Measurements from ENCODE around the gene PLXND1.

- TF ChIP-seq CTCF (IDR thresholded peaks at IDR 0.05; ENCODE audit: low read depth, low read length) (no peak), POLR2A (IDR thresholded peaks at IDR 0.05; ENCODE audit: extremely low read depth, insufficient read length) (no peak), MYC (IDR thresholded peaks at IDR 0.05; ENCODE audit: low read depth, low read length) (no peak), MAX (IDR thresholded peaks at IDR 0.05; ENCODE audit: low read depth, low read length) (no peak)
Measured at GRCh38 chr3:129622933-129623332, 16.5 kb upstream of the PLXND1 start.

All from NB4 (cell line).